Anterior cingulate cortex (tissue), 58 donors: ENCODE data around the gene PHLDB1.
A peak's percentile ranks its signal among the peaks of the same experiment; 100 is the strongest.
"Not testable (repeated sequence)": the region's sequence is repeated elsewhere in the genome, so short reads cannot be mapped to it uniquely, and the experiment has no call there.

Source experiments
- DNase-seq, 58 donors: peaks; one replicate each; lab custom pipeline; 2025; lab: John Stamatoyannopoulos, UW

PHLDB1 gene

DNA sequence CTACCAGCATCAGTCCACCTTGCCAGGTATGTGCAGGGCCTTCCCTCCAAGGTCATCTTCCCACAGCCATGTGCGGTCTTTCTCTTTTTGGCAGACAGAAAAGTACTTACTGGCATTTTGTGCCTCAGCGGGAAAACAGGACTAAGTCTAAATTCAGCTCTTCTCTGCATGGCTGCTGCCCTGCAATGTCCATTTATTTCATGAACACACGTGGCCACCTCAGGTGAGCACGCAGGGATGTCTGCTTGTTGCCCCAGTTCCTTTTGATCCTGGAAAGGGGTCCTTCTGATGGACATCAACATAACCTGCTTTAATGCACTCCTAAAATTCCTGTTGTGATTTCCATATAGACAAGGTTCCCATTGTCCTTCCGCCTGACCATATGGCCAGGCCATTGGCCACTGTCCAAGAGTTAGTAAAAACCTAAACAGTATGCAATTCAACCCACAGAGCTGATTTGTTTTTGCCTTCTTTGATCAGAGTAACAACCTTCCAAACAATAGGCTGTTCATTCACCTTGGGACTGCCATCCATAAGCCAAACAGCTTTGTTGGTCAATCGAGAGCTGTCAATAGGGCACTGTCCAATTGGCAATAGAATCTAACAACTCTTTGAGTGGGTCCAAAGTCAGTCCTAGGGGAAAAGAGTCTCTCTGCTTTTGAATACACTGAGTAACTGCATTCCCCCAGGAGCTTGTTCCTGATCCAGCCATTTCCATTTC lies 66.1 kb downstream of the PHLDB1 start:
- DNase-seq, result peak in 1 of 58 donors; percentile 31

DNA sequence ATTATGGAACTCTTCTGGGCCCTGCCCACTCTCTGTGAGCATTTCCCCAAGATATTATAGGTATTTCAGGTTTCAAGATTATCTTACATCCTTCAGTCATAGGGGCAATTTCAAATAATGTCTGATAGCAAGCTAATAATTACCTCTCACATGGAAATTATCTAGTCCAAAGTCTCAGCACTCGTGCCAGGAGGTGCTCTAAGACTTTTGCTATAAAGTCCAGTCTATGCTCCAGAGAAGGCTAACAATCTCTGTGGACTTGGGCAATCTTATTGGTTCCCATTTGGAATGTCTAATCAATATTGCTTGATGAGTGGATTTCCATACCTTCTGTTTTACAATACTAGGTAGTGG lies 66.6 kb downstream of the PHLDB1 start:
- DNase-seq, result no peak

DNA sequence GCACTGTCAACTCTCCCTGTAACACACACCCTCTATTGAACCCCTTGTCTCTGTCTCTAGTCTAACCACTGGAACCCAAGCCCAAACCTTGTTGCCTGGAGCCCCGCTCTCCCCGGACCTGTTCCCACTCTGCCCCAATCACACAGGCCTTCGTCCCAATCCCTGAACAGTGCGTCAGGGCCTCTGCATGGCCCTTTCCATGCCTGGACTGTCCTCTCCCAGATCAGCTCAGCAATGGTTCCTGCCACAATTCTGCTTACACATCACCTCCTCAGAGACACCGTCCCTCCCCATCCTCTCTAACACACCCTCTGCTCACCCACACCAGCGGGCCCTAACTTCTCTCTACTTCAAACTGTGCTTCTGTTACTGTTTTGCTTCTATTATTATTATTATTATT lies 70.6 kb downstream of the PHLDB1 start:
- DNase-seq, result no peak

DNA sequence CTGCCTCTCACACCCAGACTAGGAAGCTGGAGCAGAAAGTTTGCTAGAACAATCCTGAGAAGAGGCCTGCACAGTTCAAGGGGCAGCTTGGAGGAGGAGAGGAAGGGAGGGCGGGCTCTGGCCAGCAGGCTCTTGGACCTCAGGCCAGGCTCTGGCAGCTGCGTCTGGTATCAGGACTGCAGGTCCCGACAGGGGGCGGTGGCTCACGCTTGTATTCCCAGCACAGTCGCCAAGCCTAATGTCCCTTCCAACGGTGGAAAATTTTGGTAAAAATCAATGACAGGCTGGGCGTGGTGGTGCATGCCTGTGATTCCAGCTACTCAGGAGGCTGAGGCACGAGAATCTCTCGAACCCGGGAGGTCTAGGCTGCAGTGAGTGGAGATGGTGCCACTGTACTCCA lies 71.5 kb downstream of the PHLDB1 start:
- not testable (repeated sequence) for DNase-seq

DNA sequence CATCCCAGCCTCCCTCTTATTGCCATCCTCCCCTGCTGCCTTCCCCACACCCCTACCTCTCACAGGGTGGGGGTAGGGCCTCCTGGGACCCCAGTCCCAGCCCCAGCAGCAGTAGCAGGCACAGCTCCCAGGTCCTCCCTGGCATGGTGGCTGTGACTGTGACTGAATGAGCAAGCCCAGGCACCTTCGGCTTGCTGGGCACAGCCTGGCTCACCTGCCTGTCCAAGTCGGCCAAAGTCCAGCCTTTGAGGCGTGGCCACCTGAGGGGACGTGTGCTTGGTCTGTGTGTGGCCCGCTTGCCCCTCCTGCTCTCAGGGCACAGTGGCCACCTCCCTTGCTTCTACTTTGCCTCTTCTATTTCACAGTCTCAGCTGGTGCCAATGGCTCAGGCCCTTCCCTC lies 72.1 kb downstream of the PHLDB1 start, which contains the start of gene TREH:
Gene TREH (minus strand): TSS at position 168 of the 400 bp plus-strand sequence. CDS start 23 bp downstream, at position 145.
- DNase-seq, result no peak

DNA sequence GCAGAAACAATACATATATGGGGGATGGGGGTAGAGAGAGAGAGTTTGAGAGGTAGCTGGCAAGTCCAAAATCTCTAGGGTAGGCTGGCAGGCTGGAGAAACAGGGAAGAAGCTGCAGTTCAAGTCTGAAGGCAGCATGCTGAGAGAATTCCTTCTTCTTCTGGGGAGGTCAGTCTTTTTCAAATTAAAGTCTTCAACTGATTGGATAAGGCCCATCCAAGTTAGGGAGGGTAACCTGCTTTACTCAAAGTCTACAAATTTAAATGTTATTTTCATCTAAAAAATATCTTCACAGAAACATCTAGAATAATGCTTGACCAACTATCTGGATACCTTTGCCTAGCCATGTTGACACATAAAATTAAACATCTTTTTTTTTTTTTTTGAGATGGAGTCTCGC lies 75.0 kb downstream of the PHLDB1 start:
- DNase-seq, result no peak

DNA sequence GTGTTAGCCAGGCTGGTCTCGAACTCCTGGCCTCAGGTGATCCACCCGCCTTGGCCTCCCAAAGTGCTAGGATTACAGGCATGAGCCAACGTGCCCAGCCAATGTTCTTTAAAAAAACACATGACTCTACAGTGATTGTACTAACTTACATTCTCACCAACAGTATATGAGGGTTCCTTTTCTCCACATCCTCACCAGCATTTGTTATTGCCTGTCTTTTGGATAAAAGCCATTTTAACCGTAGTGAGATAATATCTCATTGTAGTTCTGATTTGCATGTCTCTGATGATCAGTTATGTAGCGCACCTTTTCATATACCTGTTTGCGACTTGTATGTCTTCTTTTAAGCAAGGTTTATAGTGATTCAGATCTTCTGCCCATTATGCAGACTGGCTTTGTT lies 75.5 kb downstream of the PHLDB1 start:
- DNase-seq, result not testable (repeated sequence)

DNA sequence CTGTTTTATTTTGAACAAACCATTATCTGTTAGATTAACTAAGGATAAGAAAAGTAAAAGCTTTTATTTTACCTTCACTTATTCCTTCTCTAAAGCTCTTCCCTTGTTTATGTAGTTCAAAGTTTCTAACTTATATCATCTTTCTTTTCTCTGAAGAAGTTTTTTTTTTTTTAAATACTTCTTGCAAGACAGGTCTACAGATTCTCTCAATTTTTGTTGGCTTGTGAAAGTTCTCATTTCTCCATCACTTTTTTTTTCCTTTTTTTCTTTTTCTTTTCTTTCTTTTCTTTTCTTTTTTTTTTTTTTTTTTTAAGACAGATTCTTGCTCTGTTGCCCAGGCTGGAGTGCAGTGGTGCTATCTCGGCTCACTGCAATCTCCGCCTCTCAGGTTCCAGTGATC lies 76.8 kb downstream of the PHLDB1 start:
- no peak for DNase-seq

DNA sequence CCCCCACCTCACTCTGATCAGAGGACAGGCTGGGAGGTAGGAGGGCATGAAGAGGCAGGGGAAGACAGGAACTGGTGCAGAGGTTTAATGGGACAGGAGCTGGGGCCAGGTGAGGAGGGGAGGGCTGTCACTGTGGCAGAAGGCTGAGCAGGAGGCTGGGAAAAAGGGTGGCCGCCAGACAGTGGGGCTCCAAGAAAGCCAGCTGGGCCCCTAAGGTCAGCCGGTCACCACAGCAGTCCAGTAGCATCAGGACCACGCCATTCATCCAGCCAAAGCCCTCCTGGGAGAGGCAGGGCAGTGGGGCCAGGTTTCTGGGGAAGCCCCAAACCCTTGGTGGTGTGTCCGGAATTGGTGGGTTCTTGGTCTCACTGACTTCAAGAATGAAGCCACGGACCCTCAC lies 80.5 kb downstream of the PHLDB1 start:
- DNase-seq, result no peak

DNA sequence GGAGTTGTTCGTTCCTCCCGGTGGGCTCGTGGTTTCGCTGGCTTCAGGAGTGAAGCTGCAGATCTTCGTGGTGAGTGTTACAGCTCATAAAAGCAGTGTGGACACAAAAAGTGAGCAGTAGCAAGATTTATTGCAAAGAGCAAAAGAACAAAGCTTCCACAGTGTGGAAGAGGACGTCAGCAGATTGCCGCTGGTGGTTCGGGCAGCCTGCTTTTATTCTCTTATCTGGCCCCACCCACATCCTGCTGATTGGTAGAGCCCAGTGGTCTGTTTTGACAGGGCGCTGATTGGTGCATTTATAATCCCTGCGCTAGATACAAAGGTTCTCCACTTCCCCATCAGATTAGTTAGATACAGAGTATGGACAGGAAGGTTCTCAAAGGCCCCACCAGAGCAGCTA lies 80.9 kb downstream of the PHLDB1 start:
- DNase-seq, result peak in 13 of 58 donors; percentile 5 to 42 (median 23)

DNA sequence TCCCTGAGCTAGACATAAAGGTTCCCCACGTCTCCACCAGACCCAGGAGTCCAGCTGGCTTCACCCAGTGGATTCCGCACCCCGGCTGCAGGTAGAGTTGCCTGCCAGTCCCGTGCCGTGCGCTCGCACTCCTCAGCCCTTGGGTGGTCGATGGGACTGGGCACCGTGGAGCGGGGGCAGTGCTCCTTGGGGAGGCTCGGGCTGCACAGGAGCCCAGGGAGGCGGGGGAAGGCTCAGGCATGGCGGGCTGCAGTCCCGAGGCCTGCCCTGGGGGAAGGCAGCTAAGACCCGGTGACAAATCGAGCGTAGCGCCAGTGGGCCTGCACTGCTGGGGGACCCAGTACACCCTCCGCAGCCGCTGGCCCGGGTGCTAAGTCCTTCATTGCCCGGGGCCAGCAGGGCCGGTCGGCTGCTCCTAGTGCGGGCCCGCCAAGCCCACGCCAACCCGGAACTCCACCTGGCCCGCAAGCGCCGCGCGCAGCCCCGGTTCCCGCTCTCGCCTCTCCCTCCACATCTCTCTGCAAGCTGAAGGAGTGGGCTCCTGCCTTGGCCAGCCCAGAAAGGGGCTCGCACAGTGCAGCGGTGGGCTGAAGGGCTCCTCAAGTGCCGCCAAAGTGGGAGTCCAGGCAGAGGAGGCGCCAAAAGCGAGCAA lies 81.6 kb downstream of the PHLDB1 start:
- DNase-seq, result no peak

DNA sequence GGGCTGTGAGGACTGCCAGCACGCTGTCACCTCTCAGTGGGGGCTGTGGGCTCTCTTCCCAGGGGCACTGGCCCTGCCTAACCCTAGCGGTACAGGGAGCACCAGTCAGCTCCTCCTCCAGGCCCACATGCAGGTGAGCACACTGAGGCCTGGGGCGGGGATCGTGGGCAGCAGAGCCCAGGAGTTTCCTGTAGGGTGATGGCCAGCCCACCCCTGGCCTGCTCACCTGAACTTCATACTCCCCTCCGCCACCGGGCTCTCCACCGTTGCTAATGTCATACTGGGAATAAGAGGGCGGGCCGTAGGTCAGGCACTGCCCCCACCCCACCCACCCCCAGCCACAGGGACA lies 82.1 kb downstream of the PHLDB1 start:
- DNase-seq, result peak in 3 of 58 donors; percentile 53 to 73 (median 59)

DNA sequence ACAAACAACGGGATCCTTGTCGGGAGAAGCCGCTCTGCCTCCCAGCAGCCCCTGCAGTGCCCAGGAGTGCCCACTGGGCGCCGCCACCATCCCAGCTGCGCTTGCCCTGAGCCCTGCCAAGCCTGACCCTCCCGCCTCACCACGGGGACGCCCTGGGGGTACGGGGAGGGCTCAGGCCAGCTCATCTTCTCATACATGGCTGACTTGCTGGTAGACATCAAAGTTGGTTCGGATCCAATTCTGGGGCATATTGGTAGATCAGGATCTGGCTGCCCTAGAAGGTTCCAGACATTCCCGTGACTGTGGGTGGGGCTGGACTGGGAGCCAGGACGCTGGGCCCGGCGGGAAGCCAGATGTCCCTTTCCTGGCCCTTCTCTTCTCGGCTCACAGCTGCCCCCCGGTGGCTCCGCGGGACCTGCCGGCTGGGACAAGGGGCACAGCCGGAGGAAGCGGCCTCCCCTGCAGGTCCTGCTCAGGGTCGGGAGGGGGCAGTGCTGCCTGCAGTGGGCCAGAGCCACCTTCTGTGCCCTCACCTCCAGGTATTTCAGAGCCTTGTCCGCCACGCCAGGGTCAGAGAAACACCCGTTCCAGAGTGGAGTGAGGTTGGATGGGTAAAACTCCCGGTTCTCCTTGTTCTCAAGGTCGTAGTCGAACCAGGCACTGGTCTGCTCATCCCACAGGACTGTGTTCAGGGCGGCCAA lies 82.6 kb downstream of the PHLDB1 start:
- DNase-seq, result peak in 57 of 58 donors; percentile 69 to 100 (median 94)

DNA sequence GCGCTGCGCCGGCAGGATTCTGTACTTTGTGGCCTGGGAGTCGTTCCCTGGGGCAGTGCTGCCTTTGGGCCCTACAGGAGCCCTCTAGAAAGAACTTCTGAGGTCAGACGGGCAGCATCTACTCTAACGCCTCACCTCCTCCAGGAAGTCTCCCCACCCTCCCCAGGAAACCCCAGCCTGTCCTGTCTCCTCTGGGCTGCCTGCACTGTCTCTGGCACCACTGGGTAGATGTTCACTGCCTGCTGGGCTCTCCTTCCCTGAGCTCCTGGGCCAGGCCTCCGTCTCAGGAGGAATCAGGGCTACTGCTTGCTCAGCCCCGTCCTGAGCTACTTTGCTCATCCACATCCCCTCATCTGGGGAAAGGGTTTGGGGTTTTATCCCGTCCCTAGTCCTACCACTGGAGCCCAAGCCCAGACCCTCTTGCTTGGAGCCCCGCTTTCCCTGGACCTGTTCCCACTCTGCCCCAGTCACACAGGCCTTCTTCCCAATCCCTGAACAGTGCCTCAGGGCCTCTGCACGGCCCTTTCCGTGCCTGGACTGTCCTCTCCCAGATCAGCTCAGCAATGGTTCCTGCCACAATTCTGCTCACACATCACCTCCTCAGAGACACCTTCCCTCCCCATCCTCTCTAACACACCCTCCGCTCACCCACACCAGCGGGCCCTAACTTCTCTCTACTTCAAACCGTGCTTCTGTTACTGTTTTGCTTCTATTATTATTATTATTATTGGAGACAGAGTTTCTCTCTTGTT lies 83.3 kb downstream of the PHLDB1 start:
- DNase-seq, result no peak

DNA sequence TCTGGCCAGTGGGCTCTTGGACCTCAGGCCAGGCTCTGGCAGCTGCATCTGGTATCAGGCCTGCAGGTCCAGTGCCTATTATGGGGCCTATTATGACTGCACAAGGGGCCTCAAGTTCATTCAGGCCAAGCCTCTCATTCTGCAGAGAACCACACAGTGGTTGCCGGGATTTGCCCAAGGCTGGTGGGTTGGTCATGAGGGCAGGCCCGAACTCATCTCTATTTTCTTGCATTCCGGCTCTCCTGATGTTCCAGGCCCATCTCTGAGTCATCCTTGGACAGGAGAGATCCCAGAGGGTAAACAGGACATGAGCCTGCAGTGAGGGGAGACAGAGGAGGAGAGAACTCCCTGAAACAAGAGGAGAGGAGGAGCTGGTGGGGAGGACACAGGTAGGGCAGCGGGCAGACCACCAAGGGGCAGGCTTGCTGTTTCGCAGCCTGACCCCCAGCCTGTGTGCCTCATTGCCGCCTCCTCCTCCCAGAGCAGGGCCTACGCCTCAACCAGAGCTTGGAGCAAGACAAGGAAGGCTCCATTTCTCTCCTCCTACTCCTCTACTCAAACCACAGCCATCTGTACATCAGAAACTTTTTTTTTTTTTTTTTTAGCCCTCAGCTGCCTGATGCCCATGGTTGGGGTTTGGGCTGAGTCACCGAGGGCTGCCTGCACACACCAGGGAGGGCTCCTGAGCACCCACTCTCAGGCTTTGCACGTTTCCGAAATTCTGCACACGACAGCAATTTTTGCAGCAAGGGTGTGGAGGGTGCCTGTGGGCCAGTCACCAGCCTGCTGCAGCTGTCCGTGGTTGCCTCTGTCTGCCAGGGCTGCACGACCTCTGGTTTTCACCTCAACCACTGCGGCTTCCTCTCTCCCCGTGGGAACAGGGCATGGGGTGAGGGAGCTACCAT lies 84.8 kb downstream of the PHLDB1 start:
- peak in 3 of 58 donors; percentile 40 to 72 (median 42) for DNase-seq

DNA sequence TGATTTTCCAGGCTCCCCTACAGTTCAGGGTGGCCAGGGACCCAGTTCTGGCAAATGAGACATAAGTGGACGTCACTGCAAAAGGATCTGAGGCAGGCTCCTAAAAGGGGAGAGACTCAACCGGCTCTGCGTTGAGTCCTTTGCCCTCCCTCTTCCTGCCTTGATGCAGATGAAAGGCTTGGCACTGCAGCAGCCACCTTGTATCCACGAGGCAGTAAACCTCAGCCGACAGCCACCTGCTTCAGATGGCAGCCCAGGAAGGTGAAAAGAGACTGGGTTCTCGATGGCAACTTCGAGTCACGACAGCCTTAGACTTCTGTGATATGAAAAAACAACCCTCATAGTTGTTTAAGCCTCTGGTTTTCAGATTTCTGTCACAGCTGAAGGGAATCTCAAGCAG lies 86.8 kb downstream of the PHLDB1 start:
- DNase-seq, result no peak

DNA sequence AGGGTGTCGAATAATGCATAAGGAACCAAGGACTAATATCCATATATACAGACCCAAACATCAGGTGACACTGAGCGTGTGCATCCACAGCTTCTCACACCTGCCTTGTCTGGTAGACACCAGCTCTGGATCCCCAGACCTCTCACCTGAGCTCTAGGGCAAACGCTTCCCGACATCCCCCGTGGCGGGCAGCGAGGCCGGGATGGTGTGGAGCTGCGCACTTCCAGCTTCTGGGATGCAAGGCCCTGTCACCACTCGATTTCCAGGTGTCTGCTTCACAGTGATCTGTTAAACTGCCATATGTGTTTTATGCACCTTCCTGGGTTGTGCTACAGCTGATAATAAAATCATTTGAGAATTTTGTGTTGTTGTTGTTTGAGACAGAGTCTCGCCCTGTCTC lies 87.4 kb downstream of the PHLDB1 start:
- no peak for DNase-seq

DNA sequence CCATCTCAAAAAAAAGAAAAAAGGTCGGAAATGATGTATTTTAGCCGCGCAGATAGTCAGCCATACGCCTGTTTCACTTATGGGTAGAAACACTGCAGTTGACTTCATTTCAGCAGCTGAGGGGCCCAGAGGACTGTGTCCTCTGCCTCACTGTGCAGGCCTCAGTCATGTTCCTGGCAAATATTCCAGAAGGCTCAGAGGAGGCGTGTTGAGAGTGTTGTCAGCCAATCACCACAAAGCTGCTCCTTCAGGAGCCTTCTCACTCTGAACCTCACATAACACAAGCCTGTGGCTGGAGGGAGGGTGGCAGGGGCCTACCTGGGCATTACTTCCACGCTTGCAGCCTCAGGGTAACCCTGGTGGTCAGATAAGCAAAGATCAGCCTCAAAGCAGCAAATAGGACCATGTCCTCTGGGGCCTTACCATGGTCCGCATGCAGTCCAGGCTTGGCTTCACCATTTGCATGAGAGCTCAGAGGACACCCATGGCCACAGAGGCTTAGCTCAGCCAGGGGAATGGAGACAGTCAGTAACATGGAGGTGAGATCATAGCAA lies 89.3 kb downstream of the PHLDB1 start:
- DNase-seq, result no peak

DNA sequence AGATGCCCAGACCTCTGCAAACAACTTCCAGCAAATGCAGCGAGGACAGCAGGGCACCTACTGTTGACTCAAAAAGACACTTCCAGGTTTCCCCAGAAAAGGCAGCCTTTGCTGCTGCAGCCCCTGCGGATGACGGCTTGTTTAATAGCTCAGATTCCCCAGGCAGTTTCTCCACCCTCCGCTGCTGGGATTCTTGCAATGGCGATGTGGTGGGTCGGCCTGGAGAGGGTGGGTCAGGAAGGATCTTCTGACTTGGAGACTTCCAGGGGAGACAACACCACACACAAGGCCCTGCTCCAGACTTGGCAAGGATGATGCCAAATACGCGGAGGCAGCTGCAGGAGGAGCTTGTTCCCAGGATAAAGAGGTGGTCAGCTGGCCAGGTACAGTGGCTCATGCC lies 89.9 kb downstream of the PHLDB1 start:
- no peak for DNase-seq
